ENCODE results near the gene CNNM3.

GRCh38 chr2:96772903-96773671, 43.0 kb upstream of the CNNM3 start:
- TF ChIP-seq EZH2phosphoT487 (conservative IDR thresholded peaks at IDR 0.05; ENCODE audit: low read length): no peak
- TF ChIP-seq CTCF (IDR thresholded peaks at IDR 0.05; ENCODE audit: insufficient read depth, low read length, poor library complexity, severe bottlenecking): no peak
